ENCODE measurements around the gene MYO10.
A peak's percentile ranks its signal among the peaks of the same experiment; 100 is the strongest.

Gene MYO10

DNA sequence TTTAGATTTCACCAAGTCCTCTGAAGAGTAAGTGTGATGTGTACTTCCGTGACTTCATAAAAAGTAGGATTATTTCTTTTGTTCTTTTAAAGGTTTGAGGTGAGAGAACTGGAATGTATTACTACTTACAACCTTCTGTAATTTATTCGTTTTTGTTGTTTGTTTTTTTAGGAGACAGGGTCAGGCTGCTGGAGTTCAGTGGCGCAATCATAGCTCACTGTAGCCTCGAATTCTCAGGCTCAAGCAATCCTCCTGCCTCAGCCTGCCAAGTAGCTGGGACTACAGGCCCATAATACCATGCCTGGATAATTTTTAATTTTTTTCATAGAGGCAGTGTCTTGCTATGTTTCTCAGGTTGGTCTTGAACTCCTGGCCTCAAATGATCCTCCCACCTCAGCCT lies 251.0 kb downstream of the MYO10 start:
- Mint-ChIP-seq H3K36me3 (ENCODE audit: low read depth) (peaks cover 84% of the 10 kb centered on the region), H3K4me1 (peaks cover 4% of the 10 kb centered on the region), H3K27me3 (ENCODE audit: low read depth) (no peaks in the 10 kb centered on the region), H3K9me3 (no peaks in the 10 kb centered on the region), H3K27ac (no peak overlapping the region), H3K4me3 (no peak overlapping the region)
- TF ChIP-seq, protein P1, sequence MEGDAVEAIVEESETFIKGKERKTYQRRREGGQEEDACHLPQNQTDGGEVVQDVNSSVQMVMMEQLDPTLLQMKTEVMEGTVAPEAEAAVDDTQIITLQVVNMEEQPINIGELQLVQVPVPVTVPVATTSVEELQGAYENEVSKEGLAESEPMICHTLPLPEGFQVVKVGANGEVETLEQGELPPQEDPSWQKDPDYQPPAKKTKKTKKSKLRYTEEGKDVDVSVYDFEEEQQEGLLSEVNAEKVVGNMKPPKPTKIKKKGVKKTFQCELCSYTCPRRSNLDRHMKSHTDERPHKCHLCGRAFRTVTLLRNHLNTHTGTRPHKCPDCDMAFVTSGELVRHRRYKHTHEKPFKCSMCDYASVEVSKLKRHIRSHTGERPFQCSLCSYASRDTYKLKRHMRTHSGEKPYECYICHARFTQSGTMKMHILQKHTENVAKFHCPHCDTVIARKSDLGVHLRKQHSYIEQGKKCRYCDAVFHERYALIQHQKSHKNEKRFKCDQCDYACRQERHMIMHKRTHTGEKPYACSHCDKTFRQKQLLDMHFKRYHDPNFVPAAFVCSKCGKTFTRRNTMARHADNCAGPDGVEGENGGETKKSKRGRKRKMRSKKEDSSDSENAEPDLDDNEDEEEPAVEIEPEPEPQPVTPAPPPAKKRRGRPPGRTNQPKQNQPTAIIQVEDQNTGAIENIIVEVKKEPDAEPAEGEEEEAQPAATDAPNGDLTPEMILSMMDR (IDR thresholded peaks at IDR 0.05; ENCODE audit: unreplicated experiment in 3 of 3) = no peak

DNA sequence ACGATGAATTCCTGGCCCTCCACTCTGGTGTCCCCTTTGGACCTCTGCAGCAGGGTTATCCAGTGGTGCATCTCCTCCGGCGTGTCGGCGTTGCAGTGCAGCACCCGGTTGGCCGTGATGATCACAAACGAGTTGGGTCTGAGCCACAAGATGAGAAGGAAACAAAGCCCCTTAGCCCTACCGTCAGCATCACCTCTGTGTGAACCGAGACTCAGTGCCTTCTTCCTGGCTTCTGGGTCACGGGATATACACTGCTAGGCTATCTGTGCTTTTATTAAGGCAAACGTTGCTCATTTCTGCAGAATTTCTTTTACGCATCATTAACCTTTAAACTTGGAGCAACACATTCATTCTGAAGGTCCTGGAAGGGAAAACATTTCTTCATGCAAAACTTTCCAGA lies 254.2 kb downstream of the MYO10 start:
- peak overlapping the region in 2 of 3 experiments; percentile 11 to 56 for H3K27ac Mint-ChIP-seq
- H3K4me1 Mint-ChIP-seq = no peaks in the 10 kb centered on the region
- no peak overlapping the region for H3K4me3 Mint-ChIP-seq
- TF ChIP-seq, protein P1 (IDR thresholded peaks at IDR 0.05; ENCODE audit: unreplicated experiment in 3 of 3) = no peak
- no peaks in the 10 kb centered on the region for H3K27me3 Mint-ChIP-seq (ENCODE audit: low read depth)
- H3K36me3 Mint-ChIP-seq (ENCODE audit: low read depth) = peaks cover 74% of the 10 kb centered on the region
- no peaks in the 10 kb centered on the region for H3K9me3 Mint-ChIP-seq

DNA sequence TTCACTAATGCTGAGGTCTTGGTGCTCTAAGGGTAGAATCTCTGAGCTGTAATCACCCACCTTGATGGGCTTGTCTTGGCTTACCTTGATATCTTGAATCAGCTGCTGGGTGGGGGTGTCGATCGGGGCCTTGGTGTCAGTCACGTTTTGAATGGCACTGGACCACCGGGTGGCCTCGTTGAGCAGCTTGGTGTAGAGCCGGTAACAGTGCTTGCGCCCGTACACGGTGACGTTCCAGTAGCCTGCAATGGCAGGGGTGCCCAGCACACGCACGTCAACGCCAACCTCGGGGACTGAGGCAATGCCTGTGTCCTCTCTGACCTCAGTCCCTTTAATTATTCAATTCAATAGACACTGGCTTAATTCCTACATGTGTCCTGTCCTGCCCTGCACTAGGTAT lies 256.2 kb downstream of the MYO10 start:
- H3K9me3 Mint-ChIP-seq = no peaks in the 10 kb centered on the region
- peaks cover 6% of the 10 kb centered on the region for H3K4me1 Mint-ChIP-seq
- no peaks in the 10 kb centered on the region for H3K27me3 Mint-ChIP-seq (ENCODE audit: low read depth)
- no peak overlapping the region for H3K27ac Mint-ChIP-seq
- no peak overlapping the region for H3K4me3 Mint-ChIP-seq
- TF ChIP-seq, protein P1 (IDR thresholded peaks at IDR 0.05; ENCODE audit: unreplicated experiment in 3 of 3) = no peak
- H3K36me3 Mint-ChIP-seq (ENCODE audit: low read depth) = peaks cover 79% of the 10 kb centered on the region

DNA sequence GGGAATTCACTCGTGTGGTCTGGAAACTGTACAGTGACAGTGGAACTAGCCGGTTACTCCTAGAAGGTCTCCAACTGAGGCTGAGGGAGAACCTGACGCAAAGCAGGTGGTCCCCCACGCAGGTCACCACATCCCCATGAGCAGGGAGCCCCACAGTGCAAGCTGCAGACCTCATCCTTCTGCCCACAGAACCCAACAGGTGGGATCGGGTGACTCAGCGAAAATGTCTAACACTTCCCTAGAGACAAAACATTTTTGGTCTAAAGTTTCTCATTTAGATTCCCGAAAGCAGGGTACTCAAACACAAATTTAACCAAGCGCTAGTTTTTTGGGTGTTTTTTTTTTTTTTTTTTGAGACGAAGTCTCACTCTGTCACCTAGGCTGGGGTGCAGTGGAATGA lies 256.9 kb downstream of the MYO10 start:
- no peaks in the 10 kb centered on the region for H3K9me3 Mint-ChIP-seq
- no peak overlapping the region for H3K4me3 Mint-ChIP-seq
- no peaks in the 10 kb centered on the region for H3K27me3 Mint-ChIP-seq (ENCODE audit: low read depth)
- TF ChIP-seq, protein P1 (IDR thresholded peaks at IDR 0.05; ENCODE audit: unreplicated experiment in 3 of 3) = no peak
- no peak overlapping the region for H3K27ac Mint-ChIP-seq
- H3K4me1 Mint-ChIP-seq = peaks cover 6% of the 10 kb centered on the region
- H3K36me3 Mint-ChIP-seq (ENCODE audit: low read depth) = peaks cover 79% of the 10 kb centered on the region

DNA sequence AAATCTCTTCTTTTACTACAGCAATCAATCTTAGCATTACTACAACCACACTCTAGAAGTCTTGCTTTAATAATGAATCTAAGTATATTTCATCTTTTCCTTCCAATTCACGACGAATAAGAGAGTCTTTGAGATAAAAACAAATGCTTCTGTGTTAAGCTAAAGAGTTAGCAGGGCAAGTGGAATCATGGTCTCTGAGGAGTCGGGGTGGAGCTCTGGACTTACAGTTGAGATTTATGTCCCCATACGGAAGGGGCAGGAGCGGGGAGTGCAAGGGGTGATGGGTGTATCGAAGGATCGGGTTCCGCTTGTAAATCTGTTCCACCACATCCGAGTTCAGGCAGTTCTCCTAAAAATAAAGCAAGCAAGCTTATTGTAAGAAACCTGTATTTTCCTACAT lies 260.3 kb downstream of the MYO10 start:
- Mint-ChIP-seq H3K27ac (peak overlapping the region; percentile 16 to 37 (median 32)), H3K4me3 (peak overlapping the region in 1 of 3 experiments; percentile 3), H3K27me3 (ENCODE audit: low read depth) (no peaks in the 10 kb centered on the region), H3K4me1 (peaks cover 27% of the 10 kb centered on the region), H3K36me3 (ENCODE audit: low read depth) (peaks cover 79% of the 10 kb centered on the region), H3K9me3 (no peaks in the 10 kb centered on the region)
- TF ChIP-seq, protein P1 (IDR thresholded peaks at IDR 0.05; ENCODE audit: unreplicated experiment in 3 of 3) = no peak

DNA sequence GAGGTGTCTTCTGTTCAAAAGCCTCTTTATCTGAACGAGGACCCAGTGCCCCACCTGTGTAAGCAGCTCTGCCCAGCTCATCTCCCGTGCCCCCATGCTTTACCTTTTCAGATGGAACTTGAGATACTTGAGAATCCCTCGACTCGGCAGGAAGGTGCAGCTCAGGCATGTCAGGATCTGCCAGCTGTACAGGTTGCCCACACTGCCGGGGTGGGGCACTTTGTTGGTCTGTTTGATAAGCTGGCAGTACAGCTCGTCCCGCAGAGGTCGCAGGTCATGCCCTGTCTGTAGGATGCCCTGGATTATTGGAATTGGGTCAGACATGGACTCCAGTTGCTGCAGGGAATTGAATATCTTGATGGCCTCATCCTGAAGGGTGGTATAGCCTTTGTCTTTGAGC lies 261.3 kb downstream of the MYO10 start:
- Mint-ChIP-seq H3K9me3 (no peaks in the 10 kb centered on the region), H3K4me3 (no peak overlapping the region), H3K36me3 (ENCODE audit: low read depth) (peaks cover 77% of the 10 kb centered on the region), H3K27ac (no peak overlapping the region), H3K4me1 (peaks cover 36% of the 10 kb centered on the region), H3K27me3 (ENCODE audit: low read depth) (no peaks in the 10 kb centered on the region)
- TF ChIP-seq, protein P1 (IDR thresholded peaks at IDR 0.05; ENCODE audit: unreplicated experiment in 3 of 3) = no peak

Measured in nephron (organoid).